Skeletal muscle tissue (tissue), 4 donors: ENCODE measurements around the gene SHQ1. TPM values are rescaled to one million over a fixed set of nuclear protein-coding genes. Genes with fewer than 3 reads are reported as not detected.

Source experiments
- H3K27ac ChIP-seq: one replicate; pipeline ENCODE4 v1.7.0; 2013; ENCODE audit warnings: mild to moderate bottlenecking, low read depth, low read length, inconsistent platforms
- H3K27me3 ChIP-seq, 3 donors: one replicate each; pipeline ENCODE4 v1.7.0; 2013; ENCODE audit warnings: low read length in 3 of 3; ENCODE audit not compliant: control insufficient read depth in 3 of 3, insufficient read depth in 3 of 3
- H3K36me3 ChIP-seq, 3 donors: one replicate each; pipeline ENCODE4 v1.7.0; 2013; ENCODE audit warnings: low read length in 3 of 3; ENCODE audit not compliant: control insufficient read depth in 3 of 3, insufficient read depth in 3 of 3
- H3K4me1 ChIP-seq, 3 donors: one replicate each; pipeline ENCODE4 v1.7.0; 2013; ENCODE audit warnings: low read length in 3 of 3, mild to moderate bottlenecking in 3 of 3; ENCODE audit not compliant: control insufficient read depth in 3 of 3, insufficient read depth in 3 of 3
- H3K4me3 ChIP-seq, 3 donors: one replicate each; pipeline ENCODE4 v1.7.0; 2013; ENCODE audit warnings: low read length in 3 of 3
- H3K9ac ChIP-seq, 3 donors: one replicate each; pipeline ENCODE4 v1.7.0; 2013; ENCODE audit warnings: low read length in 3 of 3, mild to moderate bottlenecking in 3 of 3, moderate library complexity in 2 of 3, low read depth in 1 of 3
- H3K9me3 ChIP-seq, 3 donors: one replicate each; pipeline ENCODE4 v1.7.0; 2013; ENCODE audit warnings: low read length in 3 of 3; ENCODE audit not compliant: control insufficient read depth in 3 of 3
- total RNA-seq: library from RNA; depleted of rRNA; stranded (reverse); fragments of >200 nt; gene quantifications from one replicate; pipeline ENCODE4 v1.2.3, GENCODE V29; 2014
- donor health status: Osteomylitis.

The SHQ1 gene
- total RNA-seq, 1 donor from 2014 or later, result 21.4 TPM

DNA sequence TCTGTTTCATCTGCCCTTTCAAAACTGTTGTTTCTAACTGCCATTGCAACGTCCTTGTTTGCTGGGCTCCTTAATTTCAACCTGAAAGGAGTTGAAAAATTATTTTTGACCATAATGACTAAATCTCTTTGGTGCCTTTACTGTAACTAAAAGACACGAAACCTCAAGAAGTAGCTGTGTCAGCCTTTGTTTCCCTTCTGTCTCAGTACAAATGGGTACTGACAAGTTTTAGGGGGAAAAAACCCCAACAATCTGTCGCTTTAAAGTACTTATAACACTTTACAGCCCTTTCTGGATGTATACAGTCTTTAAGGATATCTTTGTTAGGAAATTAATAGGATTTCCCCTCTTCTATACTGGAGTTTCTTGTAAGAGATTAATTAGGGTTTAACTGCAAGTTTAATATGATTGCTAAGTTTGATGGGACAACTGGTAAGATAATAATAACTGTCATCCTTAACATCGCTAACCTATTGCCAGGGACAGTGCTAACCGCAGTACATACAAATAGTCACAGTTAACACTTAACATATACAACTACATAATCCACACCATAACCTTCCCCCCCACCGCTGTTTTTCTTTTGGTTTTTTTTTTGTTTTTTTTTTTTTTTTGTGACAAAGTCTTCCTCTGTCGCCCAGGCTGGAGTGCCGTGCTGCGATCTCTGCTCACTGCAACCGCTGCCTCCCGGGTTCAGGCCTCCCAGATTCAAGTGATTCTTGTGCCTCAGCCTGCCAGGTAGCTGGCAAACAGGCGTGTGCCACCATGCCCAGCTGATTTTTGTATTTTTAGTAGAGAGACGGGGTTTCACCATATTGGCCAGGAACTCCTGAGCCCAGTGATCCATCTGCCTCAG lies 41.3 kb upstream of the SHQ1 start:
- Histone ChIP-seq H3K9ac (no peak overlapping the region), H3K36me3 (no peaks in the 10 kb centered on the region), H3K9me3 (no peaks in the 10 kb centered on the region), H3K27ac (peak overlapping the region; percentile 1), H3K4me3 (peak overlapping the region in 1 of 3 donors; percentile 61), H3K4me1 (peaks cover 11 to 14% (median 13%) of the 10 kb centered on the region in 3 donors), H3K27me3 (no peaks in the 10 kb centered on the region)

GRCh38 chr3:72888546-72889309 lies 40.5 kb upstream of the SHQ1 start:
- Histone ChIP-seq H3K36me3 (no peaks in the 10 kb centered on the region), H3K27ac (peak overlapping the region; percentile 1), H3K27me3 (no peaks in the 10 kb centered on the region), H3K9ac (peak overlapping the region in 2 of 3 donors; percentile 26 to 61), H3K4me1 (peaks cover 11 to 14% (median 13%) of the 10 kb centered on the region in 3 donors), H3K4me3 (peak overlapping the region; percentile 38 to 61 (median 54)), H3K9me3 (no peaks in the 10 kb centered on the region)

DNA sequence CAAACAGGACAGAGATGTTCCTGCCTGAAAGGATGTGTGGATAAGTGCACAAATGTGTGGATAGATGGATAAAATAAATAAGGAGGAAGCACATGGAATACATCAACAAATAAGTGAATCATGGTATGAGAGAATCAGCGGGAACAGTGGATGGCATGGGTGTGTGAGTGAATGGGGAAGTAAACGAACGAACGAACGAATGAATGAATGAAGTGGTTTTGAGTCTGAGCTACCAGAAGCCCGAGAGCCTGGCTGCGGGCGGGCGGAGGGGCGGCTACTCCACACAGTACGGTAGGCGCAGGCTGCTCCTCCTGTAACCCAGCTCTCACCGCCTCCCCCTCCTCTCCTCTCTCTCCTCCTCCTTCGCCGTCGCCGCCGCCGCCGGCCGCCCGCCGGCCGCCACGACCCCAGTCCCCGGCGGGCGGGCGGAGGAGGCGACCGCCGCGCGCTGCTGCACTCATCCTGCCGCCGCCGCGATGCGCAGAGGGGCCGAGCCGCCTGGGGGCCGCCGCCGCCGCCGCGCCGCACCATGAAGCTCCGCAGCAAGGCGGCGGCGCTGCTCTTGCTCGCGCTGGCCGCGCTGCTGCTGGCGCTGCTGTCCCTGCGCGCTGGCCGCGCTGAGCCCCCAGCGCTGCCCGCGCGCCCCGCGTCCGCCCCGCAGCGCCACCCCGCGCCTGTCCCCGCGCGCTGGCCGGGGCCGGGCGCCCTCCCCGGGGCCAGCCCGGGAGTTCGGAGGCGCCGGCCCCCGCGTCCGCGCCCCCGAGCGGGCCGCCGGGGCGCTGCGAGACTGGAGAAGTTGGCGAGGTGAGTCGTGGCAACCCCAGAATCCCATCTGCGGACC lies 39.7 kb upstream of the SHQ1 start, which contains the start of gene GXYLT2:
TSS of gene GXYLT2 (plus strand) at position 342 of the 841 bp plus-strand sequence. CDS start at position 530, 188 bp downstream.
- Histone ChIP-seq H3K36me3 (no peaks in the 10 kb centered on the region), H3K9ac (peak within 1 kb of the TSS; percentile 45 to 61 (median 54)), H3K9me3 (peaks cover 0 to 2% (median 0%) of the 10 kb centered on the region in 3 donors), H3K4me1 (peaks cover 11 to 13% (median 12%) of the 10 kb centered on the region in 3 donors), H3K4me3 (peak within 1 kb of the TSS; percentile 57 to 87 (median 77)), H3K27ac (peak within 1 kb of the TSS; percentile 1), H3K27me3 (no peaks in the 10 kb centered on the region)

GRCh38 chr3:72887343-72887704 lies 39.1 kb upstream of the SHQ1 start:
- peak overlapping the region; percentile 1 for H3K27ac ChIP-seq

DNA sequence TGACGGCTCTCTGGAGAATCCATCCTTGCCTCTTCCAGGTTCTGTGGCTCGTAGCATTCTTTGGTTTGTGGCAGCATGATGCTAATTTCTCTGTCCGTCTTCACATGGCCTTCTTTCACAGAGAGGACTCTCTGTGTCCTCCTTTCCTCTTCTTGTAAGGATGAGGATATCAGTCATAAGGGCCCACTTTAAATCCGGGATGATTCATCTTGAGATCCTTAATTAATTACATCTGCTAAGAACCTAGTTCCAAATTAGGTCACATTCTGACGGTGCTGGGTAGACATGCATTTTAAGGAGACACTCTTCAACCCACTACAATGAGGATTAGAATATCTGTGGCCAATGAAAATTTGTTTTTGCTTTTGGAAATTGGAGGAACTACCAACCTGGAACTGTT lies 23.9 kb upstream of the SHQ1 start:
- Histone ChIP-seq H3K36me3 (no peaks in the 10 kb centered on the region), H3K4me1 (no peaks in the 10 kb centered on the region), H3K27me3 (no peaks in the 10 kb centered on the region), H3K4me3 (no peak overlapping the region), H3K9ac (no peak overlapping the region), H3K9me3 (no peaks in the 10 kb centered on the region), H3K27ac (no peak overlapping the region)

More at GRCh38 chr3:72887343-72887704, 39.1 kb upstream of the SHQ1 start:
- H3K9me3 ChIP-seq, result peaks cover 0 to 2% (median 0%) of the 10 kb centered on the region in 3 donors
- peak overlapping the region; percentile 4 to 54 (median 35) for H3K9ac ChIP-seq
- H3K4me3 ChIP-seq, result peak overlapping the region; percentile 57 to 87 (median 77)
- no peaks in the 10 kb centered on the region for H3K27me3 ChIP-seq
- H3K36me3 ChIP-seq, result no peaks in the 10 kb centered on the region
- H3K4me1 ChIP-seq, result peaks cover 11 to 13% (median 12%) of the 10 kb centered on the region in 3 donors

DNA sequence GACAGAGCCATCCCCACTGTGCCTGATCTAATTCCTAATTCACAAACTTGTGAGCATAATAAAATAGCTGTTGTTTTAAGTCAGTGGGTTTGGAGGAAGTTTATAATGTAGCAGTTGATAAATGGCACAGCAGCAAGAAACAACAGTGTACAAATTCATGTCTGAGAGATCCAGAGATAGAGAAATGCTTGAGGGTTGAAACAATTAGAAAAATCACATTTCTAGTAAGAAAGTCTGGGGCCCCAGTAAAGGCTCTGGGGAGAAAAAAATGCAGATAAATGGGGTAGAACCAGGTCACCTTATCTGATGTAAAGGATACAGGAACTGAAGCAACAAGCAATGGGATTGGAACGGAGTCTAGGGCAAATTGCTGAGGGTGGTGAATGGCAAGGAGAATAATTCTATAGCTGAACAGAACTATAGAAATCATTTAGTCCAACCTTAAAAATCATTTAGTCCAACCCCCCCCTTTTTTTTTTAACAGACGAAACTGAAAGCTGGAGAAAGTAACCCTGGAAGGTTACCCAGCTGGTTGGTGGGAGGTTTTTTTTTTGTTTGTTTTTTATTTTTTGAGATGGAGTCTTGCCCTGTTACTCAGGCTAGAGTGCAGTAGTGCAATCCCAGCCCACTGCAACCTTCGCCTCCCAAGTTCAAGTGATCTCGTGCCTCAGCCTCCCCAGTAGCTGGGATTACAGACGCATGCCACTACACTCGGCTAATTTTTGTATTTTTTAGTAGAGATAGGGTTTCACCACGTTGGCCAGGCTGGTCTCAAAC lies 14.3 kb upstream of the SHQ1 start:
- no peaks in the 10 kb centered on the region for H3K36me3 ChIP-seq
- H3K9me3 ChIP-seq, result no peaks in the 10 kb centered on the region
- H3K9ac ChIP-seq, result no peak overlapping the region
- H3K27ac ChIP-seq, result no peak overlapping the region
- H3K27me3 ChIP-seq, result no peaks in the 10 kb centered on the region
- no peak overlapping the region for H3K4me3 ChIP-seq
- no peaks in the 10 kb centered on the region for H3K4me1 ChIP-seq

DNA sequence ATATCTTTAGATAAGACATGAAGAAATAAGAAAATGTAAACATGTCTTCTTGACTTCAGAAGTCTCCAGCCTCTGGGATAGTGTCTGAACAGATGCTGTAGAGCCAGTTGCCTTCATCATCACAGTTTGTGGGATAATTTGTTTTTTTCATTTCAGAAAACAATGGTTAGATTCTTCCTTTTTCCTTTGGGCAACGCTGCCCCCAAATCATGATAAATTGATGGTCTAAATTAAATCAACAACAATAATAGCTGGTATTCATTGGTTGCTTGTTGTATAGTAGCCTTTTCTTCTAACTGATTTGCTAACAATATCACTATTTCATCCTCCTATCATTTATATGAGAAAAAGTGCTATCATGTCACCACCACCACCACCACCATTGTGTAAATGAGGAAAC lies 12.6 kb upstream of the SHQ1 start:
- Histone ChIP-seq H3K9ac (no peak overlapping the region), H3K9me3 (no peaks in the 10 kb centered on the region), H3K4me1 (no peaks in the 10 kb centered on the region), H3K27ac (no peak overlapping the region), H3K4me3 (no peak overlapping the region), H3K27me3 (no peaks in the 10 kb centered on the region), H3K36me3 (no peaks in the 10 kb centered on the region)

DNA sequence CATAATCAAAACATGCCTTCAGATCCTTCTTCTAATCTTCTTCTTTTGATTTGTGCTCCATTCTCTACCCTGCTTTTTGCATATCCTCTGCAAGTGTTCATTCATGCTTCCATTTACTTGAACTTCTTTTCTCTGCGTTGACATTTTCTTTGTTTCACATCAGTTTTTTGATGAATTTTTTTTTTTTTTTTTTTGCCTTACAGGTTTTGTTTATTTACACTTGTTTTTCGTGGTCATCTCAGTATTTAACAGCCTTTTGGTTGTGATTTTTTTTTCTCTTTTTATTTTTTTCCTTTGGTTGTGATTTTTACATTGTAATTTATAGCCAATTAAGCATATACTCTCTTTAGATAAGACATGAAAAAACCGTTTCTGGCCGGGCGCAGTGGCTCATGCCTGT lies 11.8 kb upstream of the SHQ1 start:
- H3K4me3 ChIP-seq, result no peak overlapping the region
- no peaks in the 10 kb centered on the region for H3K9me3 ChIP-seq
- no peaks in the 10 kb centered on the region for H3K4me1 ChIP-seq
- no peak overlapping the region for H3K9ac ChIP-seq
- no peaks in the 10 kb centered on the region for H3K27me3 ChIP-seq
- H3K27ac ChIP-seq, result no peak overlapping the region
- no peaks in the 10 kb centered on the region for H3K36me3 ChIP-seq

- Histone ChIP-seq H3K27me3 (no peaks in the 10 kb centered on the region), H3K27ac (no peak overlapping the region), H3K4me1 (no peaks in the 10 kb centered on the region), H3K9me3 (no peaks in the 10 kb centered on the region), H3K4me3 (no peak overlapping the region), H3K36me3 (no peaks in the 10 kb centered on the region), H3K9ac (no peak overlapping the region)
These were observed 6.8 kb upstream of the SHQ1 start for GRCh38 chr3:72855001-72855400.
